Large intestine (tissue), 3 donors: ENCODE results near the gene IFNA5. TPM values are rescaled to one million over a fixed set of nuclear protein-coding genes. Genes with fewer than 3 reads are reported as not detected.

Experiments
- DNase-seq, 2 donors: peaks; one replicate each; pipeline versions ENCODE4 v3.0.0 to v3.0.0-alpha.2; 2013
- H3K27ac ChIP-seq: one replicate; pipeline ENCODE4 v1.5.1; 2013; ENCODE audit warnings: low read length
- H3K27me3 ChIP-seq: 2 replicates; pipeline ENCODE4 v1.6.1; 2013; ENCODE audit warnings: low read length; ENCODE audit not compliant: control insufficient read depth, insufficient read depth
- H3K36me3 ChIP-seq: 2 replicates; pipeline ENCODE4 v1.6.1; 2013; ENCODE audit warnings: low read length; ENCODE audit not compliant: control insufficient read depth, insufficient read depth
- H3K4me1 ChIP-seq: one replicate; pipeline ENCODE4 v1.6.1; 2013; ENCODE audit warnings: low read length; ENCODE audit not compliant: control insufficient read depth, insufficient read depth
- H3K4me3 ChIP-seq: one replicate; pipeline ENCODE4 v1.5.1; 2013; ENCODE audit warnings: low read length
- H3K9me3 ChIP-seq: one replicate; pipeline ENCODE4 v1.6.1; 2013; ENCODE audit warnings: mild to moderate bottlenecking, low read depth, low read length, moderate library complexity; ENCODE audit not compliant: control insufficient read depth
- WGBS: methylation state at CpG from one replicate; pipeline ENCODE4 v1.1.5; 2013; ENCODE audit warnings: low lambda C conversion rate; ENCODE audit not compliant: insufficient coverage; 5-methylcytosine and 5-hydroxymethylcytosine counted together
- polyA plus RNA-seq: library from polyadenylated mRNA; unstranded; fragments of 120-200 nt; gene quantifications from one replicate; pipeline ENCODE4 v1.2.1, GENCODE V29; 2013

The IFNA5 gene
- polyA plus RNA-seq, 1 donor = not detected

- no peak overlapping the region for H3K27ac ChIP-seq
- no peaks in the 10 kb centered on the region for H3K36me3 ChIP-seq
- peaks cover 3% of the 10 kb centered on the region for H3K27me3 ChIP-seq
- no peaks in the 10 kb centered on the region for H3K9me3 ChIP-seq
- WGBS = no CpG with 5 or more reads among the region's 5 CpGs
- DNase-seq = no peak
- no peak overlapping the region for H3K4me3 ChIP-seq
- no peaks in the 10 kb centered on the region for H3K4me1 ChIP-seq
These were observed 49.4 kb downstream of the IFNA5 start for GRCh38 chr9:21255538-21256212.

Other genes with a start within 250 kb of the IFNA5 start
- gene IFNB1, start 227.4 kb downstream of the IFNA5 start, polyA plus RNA-seq = not detected
- gene IFNW1, start 163.5 kb downstream of the IFNA5 start, polyA plus RNA-seq = 0.06 TPM
- gene IFNA21, start 138.7 kb downstream of the IFNA5 start, polyA plus RNA-seq = 0.13 TPM
- not detected for gene IFNA4, start 117.7 kb downstream of the IFNA5 start, polyA plus RNA-seq
- not detected for gene IFNA7, start 103.1 kb downstream of the IFNA5 start, polyA plus RNA-seq
- gene IFNA10, start 98.2 kb downstream of the IFNA5 start, polyA plus RNA-seq = not detected
- not detected for gene IFNA16, start 88.0 kb downstream of the IFNA5 start, polyA plus RNA-seq
- gene IFNA17, start 77.1 kb downstream of the IFNA5 start, polyA plus RNA-seq = not detected
- gene IFNA14, start 65.3 kb downstream of the IFNA5 start, polyA plus RNA-seq = not detected
- gene KLHL9, start 30.1 kb upstream of the IFNA5 start, polyA plus RNA-seq = 32.8 TPM
- gene IFNA6, start 45.6 kb upstream of the IFNA5 start, polyA plus RNA-seq = not detected
- 0.12 TPM for gene IFNA13, start 62.7 kb upstream of the IFNA5 start, polyA plus RNA-seq
- not detected for gene IFNA2, start 80.1 kb upstream of the IFNA5 start, polyA plus RNA-seq
- not detected for gene IFNA8, start 103.8 kb upstream of the IFNA5 start, polyA plus RNA-seq
- not detected for gene IFNA1, start 135.1 kb upstream of the IFNA5 start, polyA plus RNA-seq
- 1.8 TPM for gene IFNE, start 177.0 kb upstream of the IFNA5 start, polyA plus RNA-seq